GM23338 (cell line): ENCODE measurements around the gene GRID2.

ENCODE experiments used
- CREB1 ChIP-seq: fragments of 250-450 bp; sonication (Bioruptor Pico); IDR thresholded peaks from 2 replicates; pipeline ENCODE4 v1.5.0; 2020; ENCODE audit warnings: low read depth, mild to moderate bottlenecking, moderate library complexity
- CTCF ChIP-seq, 2 experiments: fragments of 200-600 bp in 1 of 2; sonication (generic) in 1 of 2; conservative IDR thresholded peaks; 2 replicates each; pipeline versions ENCODE4 v1.5.1 to v1.6.1; 2016 to 2017; ENCODE audit warnings: antibody characterized with exemption in 2 of 2, low read depth in 2 of 2, mild to moderate bottlenecking in 2 of 2, moderate library complexity in 1 of 2
- EZH2 ChIP-seq: fragments of 200-600 bp; sonication (generic); IDR thresholded peaks from one replicate; pipeline ENCODE4 v1.8.0; 2017; ENCODE audit warnings: antibody characterized with exemption, mild to moderate bottlenecking, low read depth; ENCODE audit not compliant: unreplicated experiment
- EZH2phosphoT487 ChIP-seq: fragments of 200-600 bp; sonication (generic); IDR thresholded peaks from one replicate; pipeline ENCODE4 v1.8.1; 2018; ENCODE audit warnings: antibody characterized with exemption; ENCODE audit not compliant: unreplicated experiment
- JUNB ChIP-seq: IDR thresholded peaks from one replicate; pipeline ENCODE4 v1.6.1; 2016; ENCODE audit warnings: antibody characterized with exemption; ENCODE audit not compliant: unreplicated experiment
- NANOG ChIP-seq: IDR thresholded peaks from 2 replicates; pipeline ENCODE4 v1.6.1; 2016; ENCODE audit warnings: antibody characterized with exemption, borderline replicate concordance
- POLR2AphosphoS5 ChIP-seq: IDR thresholded peaks from 2 replicates; pipeline ENCODE4 v1.6.1; 2016; ENCODE audit warnings: antibody characterized with exemption, low read depth
- REST ChIP-seq: IDR thresholded peaks from one replicate; pipeline ENCODE4 v1.6.1; 2018; ENCODE audit warnings: antibody characterized with exemption; ENCODE audit not compliant: unreplicated experiment
- STAT1 ChIP-seq: IDR thresholded peaks from one replicate; pipeline ENCODE4 v1.6.1; 2016; ENCODE audit warnings: antibody characterized with exemption; ENCODE audit not compliant: unreplicated experiment
- ZNF114 ChIP-seq: fragments of 250-450 bp; sonication (Bioruptor Pico); IDR thresholded peaks from 2 replicates; pipeline ENCODE4 v1.5.0; 2020; ENCODE audit warnings: mild to moderate bottlenecking, moderate library complexity
- ZNF331 ChIP-seq: fragments of 250-450 bp; sonication (Bioruptor Pico); IDR thresholded peaks from 2 replicates; pipeline ENCODE4 v1.5.0; 2020; ENCODE audit warnings: low read depth, mild to moderate bottlenecking, moderate library complexity
- TF ChIP-seq, protein P1 (sequence below): IDR thresholded peaks from 2 replicates; pipeline ENCODE4 v1.6.1; 2016; ENCODE audit warnings: antibody characterized with exemption
- TF ChIP-seq, protein P2 (sequence below): fragments of 250-450 bp; sonication (Bioruptor Pico); IDR thresholded peaks from 2 replicates; pipeline ENCODE4 v1.5.0; 2020; ENCODE audit warnings: mild to moderate bottlenecking, moderate library complexity

- no peak for TF ChIP-seq CTCF (conservative IDR thresholded peaks at IDR 0.05; ENCODE audit: low read depth in 2 of 2)
- TF ChIP-seq EZH2phosphoT487: no peak
- TF ChIP-seq, protein P1, sequence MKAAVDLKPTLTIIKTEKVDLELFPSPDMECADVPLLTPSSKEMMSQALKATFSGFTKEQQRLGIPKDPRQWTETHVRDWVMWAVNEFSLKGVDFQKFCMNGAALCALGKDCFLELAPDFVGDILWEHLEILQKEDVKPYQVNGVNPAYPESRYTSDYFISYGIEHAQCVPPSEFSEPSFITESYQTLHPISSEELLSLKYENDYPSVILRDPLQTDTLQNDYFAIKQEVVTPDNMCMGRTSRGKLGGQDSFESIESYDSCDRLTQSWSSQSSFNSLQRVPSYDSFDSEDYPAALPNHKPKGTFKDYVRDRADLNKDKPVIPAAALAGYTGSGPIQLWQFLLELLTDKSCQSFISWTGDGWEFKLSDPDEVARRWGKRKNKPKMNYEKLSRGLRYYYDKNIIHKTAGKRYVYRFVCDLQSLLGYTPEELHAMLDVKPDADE: no peak
- no peak for TF ChIP-seq REST
- TF ChIP-seq EZH2: no peak
- TF ChIP-seq POLR2AphosphoS5: no peak
- TF ChIP-seq CREB1 (CRISPR knock-in tag): no peak
- no peak for TF ChIP-seq STAT1
- no peak for TF ChIP-seq ZNF114 (CRISPR knock-in tag)
- TF ChIP-seq ZNF331 (CRISPR knock-in tag): no peak
- TF ChIP-seq JUNB: no peak
- no peak for TF ChIP-seq NANOG
- TF ChIP-seq, protein P2, sequence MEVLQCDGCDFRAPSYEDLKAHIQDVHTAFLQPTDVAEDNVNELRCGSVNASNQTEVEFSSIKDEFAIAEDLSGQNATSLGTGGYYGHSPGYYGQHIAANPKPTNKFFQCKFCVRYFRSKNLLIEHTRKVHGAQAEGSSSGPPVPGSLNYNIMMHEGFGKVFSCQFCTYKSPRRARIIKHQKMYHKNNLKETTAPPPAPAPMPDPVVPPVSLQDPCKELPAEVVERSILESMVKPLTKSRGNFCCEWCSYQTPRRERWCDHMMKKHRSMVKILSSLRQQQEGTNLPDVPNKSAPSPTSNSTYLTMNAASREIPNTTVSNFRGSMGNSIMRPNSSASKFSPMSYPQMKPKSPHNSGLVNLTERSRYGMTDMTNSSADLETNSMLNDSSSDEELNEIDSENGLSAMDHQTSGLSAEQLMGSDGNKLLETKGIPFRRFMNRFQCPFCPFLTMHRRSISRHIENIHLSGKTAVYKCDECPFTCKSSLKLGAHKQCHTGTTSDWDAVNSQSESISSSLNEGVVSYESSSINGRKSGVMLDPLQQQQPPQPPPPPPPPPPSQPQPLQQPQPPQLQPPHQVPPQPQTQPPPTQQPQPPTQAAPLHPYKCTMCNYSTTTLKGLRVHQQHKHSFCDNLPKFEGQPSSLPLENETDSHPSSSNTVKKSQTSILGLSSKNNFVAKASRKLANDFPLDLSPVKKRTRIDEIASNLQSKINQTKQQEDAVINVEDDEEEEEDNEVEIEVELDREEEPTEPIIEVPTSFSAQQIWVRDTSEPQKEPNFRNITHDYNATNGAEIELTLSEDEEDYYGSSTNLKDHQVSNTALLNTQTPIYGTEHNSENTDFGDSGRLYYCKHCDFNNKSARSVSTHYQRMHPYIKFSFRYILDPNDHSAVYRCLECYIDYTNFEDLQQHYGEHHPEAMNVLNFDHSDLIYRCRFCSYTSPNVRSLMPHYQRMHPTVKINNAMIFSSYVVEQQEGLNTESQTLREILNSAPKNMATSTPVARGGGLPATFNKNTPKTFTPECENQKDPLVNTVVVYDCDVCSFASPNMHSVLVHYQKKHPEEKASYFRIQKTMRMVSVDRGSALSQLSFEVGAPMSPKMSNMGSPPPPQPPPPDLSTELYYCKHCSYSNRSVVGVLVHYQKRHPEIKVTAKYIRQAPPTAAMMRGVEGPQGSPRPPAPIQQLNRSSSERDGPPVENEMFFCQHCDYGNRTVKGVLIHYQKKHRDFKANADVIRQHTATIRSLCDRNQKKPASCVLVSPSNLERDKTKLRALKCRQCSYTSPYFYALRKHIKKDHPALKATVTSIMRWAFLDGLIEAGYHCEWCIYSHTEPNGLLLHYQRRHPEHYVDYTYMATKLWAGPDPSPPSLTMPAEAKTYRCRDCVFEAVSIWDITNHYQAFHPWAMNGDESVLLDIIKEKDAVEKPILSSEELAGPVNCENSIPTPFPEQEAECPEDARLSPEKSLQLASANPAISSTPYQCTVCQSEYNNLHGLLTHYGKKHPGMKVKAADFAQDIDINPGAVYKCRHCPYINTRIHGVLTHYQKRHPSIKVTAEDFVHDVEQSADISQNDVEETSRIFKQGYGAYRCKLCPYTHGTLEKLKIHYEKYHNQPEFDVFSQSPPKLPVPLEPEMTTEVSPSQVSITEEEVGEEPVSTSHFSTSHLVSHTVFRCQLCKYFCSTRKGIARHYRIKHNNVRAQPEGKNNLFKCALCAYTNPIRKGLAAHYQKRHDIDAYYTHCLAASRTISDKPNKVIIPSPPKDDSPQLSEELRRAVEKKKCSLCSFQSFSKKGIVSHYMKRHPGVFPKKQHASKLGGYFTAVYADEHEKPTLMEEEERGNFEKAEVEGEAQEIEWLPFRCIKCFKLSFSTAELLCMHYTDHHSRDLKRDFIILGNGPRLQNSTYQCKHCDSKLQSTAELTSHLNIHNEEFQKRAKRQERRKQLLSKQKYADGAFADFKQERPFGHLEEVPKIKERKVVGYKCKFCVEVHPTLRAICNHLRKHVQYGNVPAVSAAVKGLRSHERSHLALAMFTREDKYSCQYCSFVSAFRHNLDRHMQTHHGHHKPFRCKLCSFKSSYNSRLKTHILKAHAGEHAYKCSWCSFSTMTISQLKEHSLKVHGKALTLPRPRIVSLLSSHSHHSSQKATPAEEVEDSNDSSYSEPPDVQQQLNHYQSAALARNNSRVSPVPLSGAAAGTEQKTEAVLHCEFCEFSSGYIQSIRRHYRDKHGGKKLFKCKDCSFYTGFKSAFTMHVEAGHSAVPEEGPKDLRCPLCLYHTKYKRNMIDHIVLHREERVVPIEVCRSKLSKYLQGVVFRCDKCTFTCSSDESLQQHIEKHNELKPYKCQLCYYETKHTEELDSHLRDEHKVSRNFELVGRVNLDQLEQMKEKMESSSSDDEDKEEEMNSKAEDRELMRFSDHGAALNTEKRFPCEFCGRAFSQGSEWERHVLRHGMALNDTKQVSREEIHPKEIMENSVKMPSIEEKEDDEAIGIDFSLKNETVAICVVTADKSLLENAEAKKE (CRISPR knock-in tag): no peak
These were observed 1427.7 kb downstream of the GRID2 start for GRCh38 chr4:93731456-93731855.
